Measurements from ENCODE around the gene HIKESHI. TPM values are rescaled to one million over a fixed set of nuclear protein-coding genes. Genes with fewer than 3 reads are reported as not detected.

The HIKESHI gene
- polyA plus RNA-seq, 1 of the 3 experiments (the other 2 are of a cell fraction): 62.3 TPM

GRCh38 chr11:86337227-86337626 is 35.2 kb downstream of the HIKESHI start:
- Histone ChIP-seq H2AFZ (ENCODE audit: low read depth) (no peak overlapping the region), H3K9me2 (no peaks in the 10 kb centered on the region), H3K4me1 (ENCODE audit: control insufficient read depth in 1 of 2, insufficient read depth in 2 of 2, low read depth in 1 of 2, low read length in 1 of 2) (no peaks in the 10 kb centered on the region), H3K79me2 (ENCODE audit: insufficient read depth) (peaks cover 13% of the 10 kb centered on the region), H3K4me3 (ENCODE audit: low read depth in 2 of 2, low read length in 1 of 2) (no peak overlapping the region), H3K27me3 (ENCODE audit: insufficient read depth) (no peaks in the 10 kb centered on the region), H3F3A (replicated peaks; ENCODE audit: insufficient read depth) (no peaks in the 10 kb centered on the region), H3K4me2 (no peak overlapping the region), H3K27ac (ENCODE audit: low read depth in 2 of 2, low read length in 1 of 2) (no peak overlapping the region), H4K20me1 (ENCODE audit: insufficient read depth) (no peaks in the 10 kb centered on the region), H3K9ac (no peak overlapping the region), H3K36me3 (replicated peaks in 1 of 2; ENCODE audit: control insufficient read depth in 1 of 2, insufficient read depth in 2 of 2, low read length in 1 of 2) (peaks cover 24 to 59% of the 10 kb centered on the region in 2 experiments), H3K9me3 (no peaks in the 10 kb centered on the region)
- 95% methylated on average over 2 of the region's 2 CpGs for WGBS (ENCODE audit: low lambda C conversion rate)
- ChIA-PET CTCF (no interaction called here), POLR2A (no interaction called here)
- TF ChIP-seq MEF2A (IDR thresholded peaks at IDR 0.05; ENCODE audit: borderline replicate concordance, low read depth): no peak
- TF ChIP-seq MAX (IDR thresholded peaks at IDR 0.05; ENCODE audit: low read depth): no peak
- no peak for TF ChIP-seq RFX5 (IDR thresholded peaks at IDR 0.05; ENCODE audit: low read length)
- TF ChIP-seq GATA2 (CRISPR knock-in tag; IDR thresholded peaks at IDR 0.05): no peak
- TF ChIP-seq TAF1 (IDR thresholded peaks at IDR 0.05; ENCODE audit: borderline replicate concordance, low read depth, low read length): no peak
- TF ChIP-seq CTCF (IDR thresholded peaks at IDR 0.05): no peak
- DNase-seq: no peak

GRCh38 chr11:86341382-86341781 is 39.3 kb downstream of the HIKESHI start:
- H3K9me3 ChIP-seq: no peaks in the 10 kb centered on the region
- no peak overlapping the region for H3K9ac ChIP-seq
- no peak overlapping the region for H3K4me2 ChIP-seq
- CTCF ChIA-PET: no interaction called here
- WGBS (ENCODE audit: low lambda C conversion rate): 95% methylated on average over 3 of the region's 3 CpGs
- no peak overlapping the region for H2AFZ ChIP-seq (ENCODE audit: low read depth)
- no peaks in the 10 kb centered on the region for H3F3A ChIP-seq (replicated peaks; ENCODE audit: insufficient read depth)
- POLR2A ChIA-PET: no interaction called here
- H3K9me2 ChIP-seq: no peaks in the 10 kb centered on the region; the same call in 1 of the 2 replicates
- H3K27ac ChIP-seq (ENCODE audit: low read depth in 2 of 2, low read length in 1 of 2): no peak overlapping the region
- H3K79me2 ChIP-seq (ENCODE audit: insufficient read depth): peaks cover 17% of the 10 kb centered on the region; the same call in 1 of the 2 replicates
- TF ChIP-seq TCF12 (IDR thresholded peaks at IDR 0.05) (no peak), MXI1 (IDR thresholded peaks at IDR 0.05; ENCODE audit: low read depth, low read length) (no peak), FOXJ3 (CRISPR knock-in tag; IDR thresholded peaks at IDR 0.05) (no peak), EZH2phosphoT487 (IDR thresholded peaks at IDR 0.05; ENCODE audit: borderline replicate concordance, low read depth) (no peak), TEAD4 (IDR thresholded peaks at IDR 0.05; ENCODE audit: borderline replicate concordance, insufficient read depth) (no peak), CHD2 (IDR thresholded peaks at IDR 0.05; ENCODE audit: low read length, partially characterized antibody) (no peak)
- no peaks in the 10 kb centered on the region for H3K4me1 ChIP-seq (ENCODE audit: control insufficient read depth in 1 of 2, insufficient read depth in 2 of 2, low read depth in 1 of 2, low read length in 1 of 2)
- H3K4me3 ChIP-seq (ENCODE audit: low read depth in 2 of 2, low read length in 1 of 2): no peak overlapping the region
- DNase-seq: no peak
- H3K36me3 ChIP-seq (replicated peaks in 1 of 2; ENCODE audit: control insufficient read depth in 1 of 2, insufficient read depth in 2 of 2, low read length in 1 of 2): peaks cover 25 to 51% of the 10 kb centered on the region in 2 experiments
- no peaks in the 10 kb centered on the region for H3K27me3 ChIP-seq (ENCODE audit: insufficient read depth)
- H4K20me1 ChIP-seq (ENCODE audit: insufficient read depth): no peaks in the 10 kb centered on the region

Data from SK-N-SH (cell line).